ENCODE data around the gene IFNA10. TPM values are rescaled to one million over a fixed set of nuclear protein-coding genes. Genes with fewer than 3 reads are reported as not detected.

The IFNA10 gene
- total and polyA plus RNA-seq, 7 donors, result not detected

DNA sequence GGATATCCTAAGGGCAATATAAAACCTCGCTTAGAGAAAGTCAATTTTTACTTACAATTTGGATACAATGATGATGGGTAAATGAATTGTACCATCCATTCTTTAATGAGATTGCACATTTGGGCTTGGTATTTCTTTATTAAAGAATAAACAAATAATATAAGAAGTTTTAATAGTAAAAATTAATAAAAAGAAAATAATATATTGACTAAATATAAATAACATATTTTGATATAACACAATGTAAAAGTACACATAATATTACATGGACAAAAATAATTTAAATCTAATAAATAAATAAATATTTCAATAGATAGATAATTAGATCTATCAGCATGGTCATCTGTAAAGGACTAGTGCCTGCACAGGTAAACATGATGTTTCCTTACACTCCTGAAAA lies 41.4 kb downstream of the IFNA10 start:
- H3K4me3 ChIP-seq, result no peak overlapping the region
- DNase-seq, result no peak
- no peaks in the 10 kb centered on the region for H3K36me3 ChIP-seq
- TF ChIP-seq POLR2AphosphoS5 (IDR thresholded peaks at IDR 0.05) (no peak), CTCF (IDR thresholded peaks at IDR 0.05) (no peak), EP300 (IDR thresholded peaks at IDR 0.05) (no peak), POLR2A (IDR thresholded peaks at IDR 0.05) (no peak)
- no peaks in the 10 kb centered on the region for H3K9me3 ChIP-seq
- H3K27ac ChIP-seq, result no peak overlapping the region
- H3K27me3 ChIP-seq, result no peaks in the 10 kb centered on the region
- no peaks in the 10 kb centered on the region for H3K4me1 ChIP-seq
- WGBS, 2 donors, result 81 to 100% methylated on average over 1 of the region's 1 CpG
- intact Hi-C loops (cut with DNase I), result no loop called here

DNA sequence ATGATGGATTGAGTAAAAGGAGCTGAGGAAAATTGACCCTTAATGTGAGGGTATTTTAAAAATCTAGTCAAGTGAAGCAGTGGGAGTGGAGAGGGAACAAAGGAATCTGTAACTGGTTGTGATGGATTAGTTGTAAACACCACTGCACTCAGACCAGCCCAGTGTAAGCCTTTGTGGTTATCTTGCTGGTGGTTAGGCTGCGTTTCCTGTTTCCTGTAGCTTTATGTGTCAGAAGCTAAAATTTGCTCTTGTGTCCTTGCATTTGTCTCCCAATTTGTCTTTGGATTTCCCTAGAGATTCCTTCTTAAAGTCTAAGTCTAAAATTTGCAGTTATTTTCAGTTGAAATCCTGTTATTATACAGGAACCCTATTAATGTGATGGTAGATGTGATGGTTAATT lies 46.8 kb downstream of the IFNA10 start:
- Histone ChIP-seq H3K4me1 (no peaks in the 10 kb centered on the region), H3K4me3 (no peak overlapping the region), H3K27ac (no peak overlapping the region), H3K27me3 (no peaks in the 10 kb centered on the region), H3K36me3 (no peaks in the 10 kb centered on the region), H3K9me3 (no peaks in the 10 kb centered on the region)
- 6 to 23% methylated on average over 1 of the region's 1 CpG for WGBS, 2 donors
- intact Hi-C loops (cut with DNase I), result no loop called here
- TF ChIP-seq POLR2AphosphoS5 (IDR thresholded peaks at IDR 0.05) (no peak), EP300 (IDR thresholded peaks at IDR 0.05) (no peak), POLR2A (IDR thresholded peaks at IDR 0.05) (no peak), CTCF (IDR thresholded peaks at IDR 0.05) (no peak)
- no peak for DNase-seq

Small RNAs within 50 kb of the gene (small RNA-seq; reads per million reads assigned to genes)
- gene RF00019, result 0 reads per million in 3 donors

Other genes with a start within 250 kb of the IFNA10 start
- 10 to 100 TPM in 3 of 4 donors, 1 to 10 TPM in 1; 8.8 to 14.7 (median 12.2) TPM for gene HACD4, start 175.5 kb downstream of the IFNA10 start, total RNA-seq
- 1 to 10 TPM; 1.4 to 2.4 (median 2.3) TPM for gene HACD4, start 175.5 kb downstream of the IFNA10 start, polyA plus RNA-seq
- not detected for gene IFNB1, start 129.2 kb downstream of the IFNA10 start, total RNA-seq
- gene IFNB1, start 129.2 kb downstream of the IFNA10 start, polyA plus RNA-seq, result under 1 TPM in 1 of 3 donors, not detected in 2; 0.20 TPM
- gene IFNW1, start 65.3 kb downstream of the IFNA10 start, total RNA-seq, result not detected
- gene IFNW1, start 65.3 kb downstream of the IFNA10 start, polyA plus RNA-seq, result not detected
- not detected for gene IFNA21, start 40.5 kb downstream of the IFNA10 start, total RNA-seq
- gene IFNA21, start 40.5 kb downstream of the IFNA10 start, polyA plus RNA-seq, result not detected
- not detected for gene IFNA4, start 19.6 kb downstream of the IFNA10 start, total RNA-seq
- not detected for gene IFNA4, start 19.6 kb downstream of the IFNA10 start, polyA plus RNA-seq
- gene IFNA7, start 4.9 kb downstream of the IFNA10 start, total RNA-seq, result not detected
- gene IFNA7, start 4.9 kb downstream of the IFNA10 start, polyA plus RNA-seq, result not detected
- gene IFNA16, start 10.2 kb upstream of the IFNA10 start, total RNA-seq, result not detected
- gene IFNA16, start 10.2 kb upstream of the IFNA10 start, polyA plus RNA-seq, result not detected
- gene IFNA17, start 21.1 kb upstream of the IFNA10 start, total RNA-seq, result not detected
- gene IFNA17, start 21.1 kb upstream of the IFNA10 start, polyA plus RNA-seq, result not detected
- not detected for gene IFNA14, start 32.9 kb upstream of the IFNA10 start, total RNA-seq
- gene IFNA14, start 32.9 kb upstream of the IFNA10 start, polyA plus RNA-seq, result not detected
- gene IFNA5, start 98.2 kb upstream of the IFNA10 start, total RNA-seq, result not detected
- gene IFNA5, start 98.2 kb upstream of the IFNA10 start, polyA plus RNA-seq, result not detected
- 10 to 100 TPM; 17.2 to 26.4 (median 22.0) TPM for gene KLHL9, start 128.3 kb upstream of the IFNA10 start, total RNA-seq
- gene KLHL9, start 128.3 kb upstream of the IFNA10 start, polyA plus RNA-seq, result 1 to 10 TPM; 8.4 to 9.8 (median 8.8) TPM
- gene IFNA6, start 143.7 kb upstream of the IFNA10 start, total RNA-seq, result not detected
- not detected for gene IFNA6, start 143.7 kb upstream of the IFNA10 start, polyA plus RNA-seq
- gene IFNA13, start 160.9 kb upstream of the IFNA10 start, total RNA-seq, result not detected
- not detected for gene IFNA13, start 160.9 kb upstream of the IFNA10 start, polyA plus RNA-seq
- under 1 TPM in 1 of 4 donors, not detected in 3; 0.33 TPM for gene IFNA2, start 178.3 kb upstream of the IFNA10 start, total RNA-seq
- gene IFNA2, start 178.3 kb upstream of the IFNA10 start, polyA plus RNA-seq, result under 1 TPM in 1 of 3 donors, not detected in 2; 0.06 TPM
- not detected for gene IFNA8, start 202.0 kb upstream of the IFNA10 start, total RNA-seq
- not detected for gene IFNA8, start 202.0 kb upstream of the IFNA10 start, polyA plus RNA-seq
- not detected for gene IFNA1, start 233.3 kb upstream of the IFNA10 start, total RNA-seq
- under 1 TPM in 1 of 3 donors, not detected in 2; 0.09 TPM for gene IFNA1, start 233.3 kb upstream of the IFNA10 start, polyA plus RNA-seq

Measured in sigmoid colon (tissue), 7 donors.